Testis (tissue), 3 donors: ENCODE measurements around the gene TCEAL5. TPM values are rescaled to one million over a fixed set of nuclear protein-coding genes. Genes with fewer than 3 reads are reported as not detected.

Experiments used
- DNase-seq: peaks from one replicate; pipeline ENCODE4 v3.0.0-alpha.2; 2019
- H3K27ac ChIP-seq, 2 donors: fragments of 200-600 bp; sonication (generic); one replicate each; pipeline ENCODE4 v1.5.1; 2019
- H3K27me3 ChIP-seq: fragments of 200-600 bp; sonication (generic); one replicate; pipeline ENCODE4 v1.5.1; 2019
- H3K36me3 ChIP-seq: fragments of 200-600 bp; sonication (generic); one replicate; pipeline ENCODE4 v1.5.1; 2017; ENCODE audit warnings: low read depth; ENCODE audit errors: missing control alignments
- H3K4me1 ChIP-seq: fragments of 200-600 bp; sonication (generic); one replicate; pipeline ENCODE4 v1.5.1; 2019
- H3K4me3 ChIP-seq, 2 donors: fragments of 200-600 bp; sonication (generic); one replicate each; pipeline ENCODE4 v1.5.1; 2017 to 2019
- H3K9me3 ChIP-seq: fragments of 200-600 bp; sonication (generic); one replicate; pipeline ENCODE4 v1.5.1; 2017
- POLR2A ChIP-seq: fragments of 450-650 bp; IDR thresholded peaks from one replicate; pipeline ENCODE4 v1.6.1; 2017; ENCODE audit warnings: antibody characterized with exemption, mild to moderate bottlenecking, moderate library complexity
- WGBS, 2 donors: methylation state at CpG; one replicate each; pipeline ENCODE4 v1.1.5; 2018; 5-methylcytosine and 5-hydroxymethylcytosine counted together
- intact Hi-C: fragments of 100-400 bp; cut with DNase I; formaldehyde crosslinking; loops from one replicate; pipeline ENCODE4 v1.15.1; 2023; ENCODE audit warnings: low total_unique reads
- polyA plus RNA-seq: library from polyadenylated mRNA; stranded (reverse); fragments of 350-450 nt; fragmentation: Illumina TruSeq; extraction: RNeasy Lipid Tissue Mini Kit (QIAGEN cat#74804); gene quantifications from one replicate; pipeline ENCODE4 v1.2.3, GENCODE V29; 2014; ENCODE audit warnings: low read depth, low replicate concordance; ENCODE audit not compliant: insufficient read depth
- total RNA-seq, 2 donors: library from RNA; depleted of rRNA; stranded (reverse); fragments of >200 nt; gene quantifications; one replicate each; pipeline ENCODE4 v1.2.3, GENCODE V29; 2016
- TF ChIP-seq, protein P1 (sequence below), 3 experiments: fragments of 450-650 bp in 2 of 3; fragments of 200-600 bp in 1 of 3; sonication (generic) in 1 of 3; IDR thresholded peaks; one replicate each; pipeline ENCODE4 v1.5.1; 2016 to 2019; ENCODE audit warnings: antibody characterized with exemption in 3 of 3, mild to moderate bottlenecking in 2 of 3, moderate library complexity in 1 of 3

The TCEAL5 gene
- total and polyA plus RNA-seq, 3 donors from 2014 or later = 77.5 to 103 (median 89.1) TPM

DNA sequence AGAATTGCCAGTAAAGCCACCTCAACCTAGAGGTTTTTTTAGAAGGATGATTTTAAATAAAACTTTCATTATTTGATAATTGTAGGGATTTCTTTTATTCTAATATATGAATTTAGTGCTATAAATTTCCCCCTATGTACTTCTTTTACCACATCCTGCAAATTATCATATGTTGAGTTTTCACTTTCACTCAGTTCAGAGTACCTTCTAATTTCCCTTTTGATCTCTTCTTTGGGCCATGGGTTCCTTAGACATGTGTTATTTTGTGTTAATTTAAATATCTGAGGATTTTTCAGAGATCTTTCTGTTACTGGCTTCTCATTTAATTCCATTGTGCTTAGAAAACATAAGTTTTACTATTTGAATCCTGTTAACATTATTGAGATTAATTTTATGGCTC is 28.2 kb upstream of the TCEAL5 start:
- Histone ChIP-seq H3K9me3 (no peaks in the 10 kb centered on the region), H3K27ac (no peak overlapping the region), H3K27me3 (no peaks in the 10 kb centered on the region), H3K36me3 (no peaks in the 10 kb centered on the region), H3K4me3 (no peak overlapping the region), H3K4me1 (no peaks in the 10 kb centered on the region)
- no peak for TF ChIP-seq POLR2A
- TF ChIP-seq, protein P1, sequence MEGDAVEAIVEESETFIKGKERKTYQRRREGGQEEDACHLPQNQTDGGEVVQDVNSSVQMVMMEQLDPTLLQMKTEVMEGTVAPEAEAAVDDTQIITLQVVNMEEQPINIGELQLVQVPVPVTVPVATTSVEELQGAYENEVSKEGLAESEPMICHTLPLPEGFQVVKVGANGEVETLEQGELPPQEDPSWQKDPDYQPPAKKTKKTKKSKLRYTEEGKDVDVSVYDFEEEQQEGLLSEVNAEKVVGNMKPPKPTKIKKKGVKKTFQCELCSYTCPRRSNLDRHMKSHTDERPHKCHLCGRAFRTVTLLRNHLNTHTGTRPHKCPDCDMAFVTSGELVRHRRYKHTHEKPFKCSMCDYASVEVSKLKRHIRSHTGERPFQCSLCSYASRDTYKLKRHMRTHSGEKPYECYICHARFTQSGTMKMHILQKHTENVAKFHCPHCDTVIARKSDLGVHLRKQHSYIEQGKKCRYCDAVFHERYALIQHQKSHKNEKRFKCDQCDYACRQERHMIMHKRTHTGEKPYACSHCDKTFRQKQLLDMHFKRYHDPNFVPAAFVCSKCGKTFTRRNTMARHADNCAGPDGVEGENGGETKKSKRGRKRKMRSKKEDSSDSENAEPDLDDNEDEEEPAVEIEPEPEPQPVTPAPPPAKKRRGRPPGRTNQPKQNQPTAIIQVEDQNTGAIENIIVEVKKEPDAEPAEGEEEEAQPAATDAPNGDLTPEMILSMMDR (IDR thresholded peaks at IDR 0.05) = no peak
- DNase-seq = no peak
- intact Hi-C loops = no loop called here

DNA sequence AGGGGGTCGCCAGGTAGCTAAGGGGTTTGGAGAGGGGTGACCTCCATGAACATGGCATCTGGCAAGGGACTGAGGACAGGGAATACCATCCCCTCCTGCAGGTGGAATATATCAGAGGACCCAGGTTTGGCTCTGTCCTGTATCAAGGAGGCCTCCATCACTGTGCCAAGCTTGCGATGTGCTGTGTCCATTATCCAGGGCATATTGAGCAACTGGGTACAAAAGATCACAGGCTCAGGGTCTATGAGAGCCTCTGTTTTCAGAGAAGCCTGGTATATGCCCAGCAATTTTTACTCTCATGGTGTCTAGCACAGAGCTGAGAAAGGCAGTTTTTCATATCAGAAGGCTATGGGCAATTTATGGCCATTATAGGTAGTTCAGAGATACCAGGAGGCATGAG is 16.6 kb upstream of the TCEAL5 start:
- Histone ChIP-seq H3K4me3 (no peak overlapping the region), H3K9me3 (no peaks in the 10 kb centered on the region), H3K4me1 (no peaks in the 10 kb centered on the region), H3K27me3 (no peaks in the 10 kb centered on the region), H3K27ac (no peak overlapping the region), H3K36me3 (no peaks in the 10 kb centered on the region)
- no peak for DNase-seq
- WGBS, 2 donors = 97% methylated on average over 2 of the region's 2 CpGs; no CpG with 5 or more reads in 1 of the 2 donors
- TF ChIP-seq, protein P1 (IDR thresholded peaks at IDR 0.05) = no peak
- TF ChIP-seq POLR2A = no peak
- intact Hi-C loops = no loop called here

DNA sequence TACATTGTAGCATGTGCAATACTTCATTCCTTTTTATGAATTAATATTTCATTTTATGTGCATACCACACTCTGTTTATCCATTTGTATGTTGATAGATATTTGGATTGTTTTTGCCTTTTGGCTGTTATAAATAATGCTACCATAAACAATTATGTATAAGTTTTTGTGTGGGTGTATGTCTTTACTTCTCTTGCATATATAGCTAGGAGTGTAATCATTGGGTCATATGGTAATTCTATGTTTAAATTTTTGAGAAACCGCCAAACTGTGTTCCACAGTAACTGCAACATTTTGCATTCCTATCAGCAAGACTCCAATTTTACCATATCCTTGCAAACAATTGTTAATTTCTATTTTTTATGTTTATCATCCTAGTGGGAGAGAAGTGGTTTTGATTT is 3.1 kb upstream of the TCEAL5 start:
- intact Hi-C loops = no loop called here
- DNase-seq = no peak
- no peaks in the 10 kb centered on the region for H3K27me3 ChIP-seq
- H3K4me1 ChIP-seq = no peaks in the 10 kb centered on the region
- no peak overlapping the region for H3K4me3 ChIP-seq
- 67 to 91% methylated on average over 1 of the region's 1 CpG for WGBS, 2 donors
- TF ChIP-seq, protein P1 (IDR thresholded peaks at IDR 0.05) = no peak
- no peak for TF ChIP-seq POLR2A
- H3K9me3 ChIP-seq = no peaks in the 10 kb centered on the region
- H3K36me3 ChIP-seq = no peaks in the 10 kb centered on the region
- H3K27ac ChIP-seq = no peak overlapping the region

DNA sequence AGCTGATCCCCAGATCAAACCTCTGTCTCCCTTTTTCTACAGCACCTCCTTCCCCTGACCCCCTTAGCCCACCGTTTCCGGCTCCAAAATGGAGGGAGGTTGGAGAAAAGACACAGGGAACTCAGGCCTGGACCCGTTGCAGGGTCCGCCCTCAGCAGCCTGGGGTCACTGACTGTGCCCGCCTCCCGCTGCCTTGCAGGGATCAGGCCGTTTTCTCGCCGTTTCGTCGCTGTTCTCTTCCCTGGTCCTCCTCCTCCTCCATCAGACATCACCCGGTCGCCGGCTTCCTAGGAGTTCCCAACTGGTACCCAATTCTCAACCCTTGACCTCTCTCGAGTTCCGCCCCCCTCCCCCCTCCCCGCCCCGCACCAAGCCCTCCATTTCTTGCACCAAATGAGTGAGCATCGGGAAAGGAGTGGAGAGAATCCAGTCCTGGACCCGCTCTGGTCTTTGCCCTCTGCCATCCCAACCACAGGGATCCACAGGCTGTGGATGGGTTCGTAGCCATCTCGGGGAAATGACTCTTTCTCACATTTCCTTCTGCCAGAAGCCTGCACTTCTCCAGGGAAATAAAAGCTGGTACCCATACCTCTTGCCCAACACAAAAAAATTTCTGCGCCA is 493 bp downstream of the TCEAL5 start:
- Histone ChIP-seq H3K27me3 (no peaks in the 10 kb centered on the region), H3K36me3 (no peaks in the 10 kb centered on the region), H3K4me1 (no peaks in the 10 kb centered on the region), H3K27ac (peak overlapping the region; percentile 61 to 77), H3K9me3 (no peaks in the 10 kb centered on the region), H3K4me3 (peak overlapping the region; percentile 29 to 60)
- WGBS, 2 donors = 0 to 1% methylated on average over 5 to 23 of the region's 23 CpGs
- intact Hi-C loops = no loop called here
- no peak for TF ChIP-seq POLR2A
- TF ChIP-seq, protein P1 (IDR thresholded peaks at IDR 0.05) = no peak
- DNase-seq = no peak

DNA sequence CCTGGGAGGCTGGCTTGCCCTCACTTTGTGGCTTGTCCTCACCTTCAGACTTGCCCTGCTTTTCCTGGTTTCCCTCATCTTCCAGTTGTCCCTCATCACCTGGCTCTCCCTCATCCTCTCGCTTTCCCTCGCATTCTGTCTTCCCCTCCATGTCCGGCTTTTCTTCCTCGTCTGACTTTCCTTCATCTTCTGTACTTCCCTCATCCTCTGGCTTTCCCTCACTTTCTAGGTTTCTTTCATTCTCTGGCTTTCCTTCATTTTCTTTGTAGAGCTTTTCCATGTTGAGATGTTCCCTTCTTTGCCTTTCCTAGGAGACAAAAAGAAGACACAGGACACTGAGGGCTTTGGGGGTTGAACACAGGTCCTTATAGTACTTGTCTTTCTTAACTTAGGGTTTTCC is 2.3 kb downstream of the TCEAL5 start:
- no peaks in the 10 kb centered on the region for H3K9me3 ChIP-seq
- intact Hi-C loops = no loop called here
- H3K4me3 ChIP-seq = peak overlapping the region in 1 of 2 donors; percentile 60
- no peaks in the 10 kb centered on the region for H3K36me3 ChIP-seq
- no peak for DNase-seq
- H3K27ac ChIP-seq = no peak overlapping the region
- H3K27me3 ChIP-seq = no peaks in the 10 kb centered on the region
- 51 to 57% methylated on average over 4 of the region's 4 CpGs for WGBS, 2 donors
- H3K4me1 ChIP-seq = no peaks in the 10 kb centered on the region
- TF ChIP-seq, protein P1 (IDR thresholded peaks at IDR 0.05) = no peak
- no peak for TF ChIP-seq POLR2A
